ENCODE results near the gene ADGRG3.

Gene ADGRG3

GRCh38 chr16:57630407-57630797, 37.7 kb upstream of the ADGRG3 start:
- no peak for DNase-seq (ENCODE audit: insufficient read length, low spot score)
- no peak for FAIRE-seq

GRCh38 chr16:57630931-57631845, 36.9 kb upstream of the ADGRG3 start:
- FAIRE-seq (no peak), DNase-seq (ENCODE audit: insufficient read length, low spot score) (no peak)

- peak; percentile 46 for FAIRE-seq
These were observed 35.5 kb upstream of the ADGRG3 start for GRCh38 chr16:57632568-57632967.

DNA sequence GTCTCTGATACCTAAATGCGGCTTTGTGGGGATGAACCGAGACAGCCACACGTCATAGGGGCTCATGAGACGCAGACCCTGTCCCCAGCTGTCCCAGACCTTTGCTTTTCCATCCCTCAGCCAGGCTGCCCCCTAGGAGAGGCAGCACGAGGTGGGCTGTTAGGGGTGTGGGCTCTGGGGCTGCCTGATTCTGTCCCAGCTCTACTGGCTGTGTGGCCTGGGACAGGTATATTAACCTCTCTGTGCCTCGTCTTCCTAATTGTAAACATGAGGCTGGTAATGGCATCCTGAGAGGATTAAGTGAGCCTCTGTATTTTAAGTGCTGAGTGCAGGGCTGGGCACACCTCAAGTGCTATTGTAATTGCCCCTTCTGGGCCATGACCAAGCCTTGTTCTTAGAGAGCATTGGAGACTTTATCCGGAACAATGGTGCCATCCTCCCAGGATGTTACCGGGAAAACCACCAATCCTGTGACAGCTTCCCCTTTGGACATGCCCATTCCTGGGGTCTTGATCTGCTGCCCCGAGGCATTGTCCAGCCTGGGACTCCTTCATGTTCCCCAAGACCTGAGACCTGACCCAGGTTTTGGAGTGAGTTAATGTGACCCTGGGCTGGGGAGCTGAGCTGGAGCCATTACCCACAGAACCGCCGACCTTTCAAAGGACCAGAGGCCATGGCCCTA, 34.6 kb upstream of the ADGRG3 start:
- FAIRE-seq (no peak), DNase-seq (ENCODE audit: insufficient read length, low spot score) (no peak)

More at GRCh38 chr16:57632568-57632967, 35.5 kb upstream of the ADGRG3 start:
- DNase-seq (ENCODE audit: insufficient read length, low spot score): no peak

- FAIRE-seq (peak; percentile 62), DNase-seq (ENCODE audit: insufficient read length, low spot score) (peak; percentile 57)
These were observed 33.9 kb upstream of the ADGRG3 start for GRCh38 chr16:57634171-57634570.

DNA sequence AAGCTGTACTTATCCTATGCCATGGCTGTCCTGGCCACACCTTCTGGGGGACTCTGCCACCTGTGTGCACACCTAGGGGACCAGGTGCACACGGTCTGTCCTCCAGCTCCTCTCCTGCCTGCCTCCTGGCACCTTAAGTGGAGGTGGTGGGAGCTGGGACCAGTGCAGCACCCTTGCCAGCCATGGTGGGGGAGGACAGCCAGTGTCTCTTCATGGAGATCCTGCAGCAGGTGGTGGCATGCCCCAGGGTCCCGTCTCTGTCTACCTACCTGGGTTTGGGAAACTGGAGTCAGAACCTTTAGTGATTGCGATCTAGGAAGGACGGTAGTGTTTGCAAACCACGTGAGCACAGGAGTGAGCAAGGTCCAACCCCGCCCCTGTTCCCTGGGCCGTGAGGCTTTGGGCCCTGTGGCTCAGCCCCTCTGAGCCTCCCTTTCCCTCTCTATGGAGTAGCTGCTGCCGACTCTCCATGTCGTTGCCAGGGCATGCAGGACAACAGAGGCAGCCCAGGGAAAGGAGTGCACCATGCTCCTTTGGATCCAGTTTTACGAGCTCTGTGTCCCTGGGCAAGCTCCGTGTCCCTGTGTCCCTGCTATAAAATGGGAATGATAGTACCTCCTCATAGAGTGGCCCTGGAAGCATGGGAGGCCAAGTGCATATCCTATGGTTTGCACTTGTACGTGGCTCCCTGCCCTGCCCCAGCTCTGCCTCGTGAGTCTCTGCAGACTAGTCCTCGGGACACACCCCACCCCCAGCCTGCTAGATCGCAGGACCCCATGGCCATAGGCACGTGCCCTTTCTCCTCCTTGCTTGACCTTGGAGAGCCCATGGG, 32.6 kb upstream of the ADGRG3 start:
- DNase-seq (ENCODE audit: insufficient read length, low spot score) (no peak), FAIRE-seq (no peak)

- FAIRE-seq (no peak), DNase-seq (ENCODE audit: insufficient read length, low spot score) (no peak)
These were observed 31.9 kb upstream of the ADGRG3 start for GRCh38 chr16:57636184-57636583.

DNA sequence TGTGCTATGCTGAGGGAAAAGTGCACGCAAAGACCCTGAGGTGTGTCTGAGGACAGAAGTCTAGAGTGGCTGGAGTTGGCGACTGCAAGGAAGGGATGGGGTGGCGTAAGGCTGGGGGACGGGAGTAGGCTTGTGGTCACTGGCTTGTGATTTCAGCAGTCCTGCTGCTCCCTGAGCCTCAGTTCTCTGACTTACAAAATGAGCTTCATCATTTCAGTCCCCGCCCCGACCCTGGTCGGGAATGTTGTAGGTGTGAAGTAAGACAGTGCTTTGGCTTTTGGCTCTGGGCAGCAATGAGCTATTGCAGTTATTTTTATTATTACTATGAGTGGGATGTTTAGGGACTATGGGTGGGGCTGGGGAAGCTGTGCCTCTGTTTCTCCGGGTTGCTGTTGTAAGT, 31.1 kb upstream of the ADGRG3 start:
- DNase-seq (ENCODE audit: insufficient read length, low spot score) (no peak), FAIRE-seq (peak; percentile 51)

- DNase-seq (ENCODE audit: insufficient read length, low spot score) (no peak), FAIRE-seq (no peak)
These were observed 30.7 kb upstream of the ADGRG3 start for GRCh38 chr16:57637424-57637823.

DNA sequence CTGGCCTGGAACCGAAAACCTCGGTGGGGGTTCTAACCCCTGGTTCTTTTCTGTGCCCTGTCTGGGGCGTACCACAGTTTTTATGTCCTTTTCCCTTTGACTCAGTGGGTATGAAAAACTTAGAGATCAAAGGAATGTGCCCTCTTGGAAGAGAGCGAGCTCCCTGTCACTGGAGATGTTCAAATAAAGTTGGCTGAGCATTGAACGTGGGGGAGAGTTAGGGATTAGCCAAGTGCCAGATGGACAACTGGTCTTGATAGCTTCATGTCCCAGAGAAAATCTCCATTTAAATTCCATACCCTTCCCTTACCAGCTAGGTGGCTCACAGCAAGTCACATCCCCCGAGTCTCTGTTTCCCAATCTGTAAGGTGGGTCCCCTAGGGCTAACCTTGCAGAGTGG, 30.1 kb upstream of the ADGRG3 start:
- FAIRE-seq: no peak
- no peak for DNase-seq (ENCODE audit: insufficient read length, low spot score)

DNA sequence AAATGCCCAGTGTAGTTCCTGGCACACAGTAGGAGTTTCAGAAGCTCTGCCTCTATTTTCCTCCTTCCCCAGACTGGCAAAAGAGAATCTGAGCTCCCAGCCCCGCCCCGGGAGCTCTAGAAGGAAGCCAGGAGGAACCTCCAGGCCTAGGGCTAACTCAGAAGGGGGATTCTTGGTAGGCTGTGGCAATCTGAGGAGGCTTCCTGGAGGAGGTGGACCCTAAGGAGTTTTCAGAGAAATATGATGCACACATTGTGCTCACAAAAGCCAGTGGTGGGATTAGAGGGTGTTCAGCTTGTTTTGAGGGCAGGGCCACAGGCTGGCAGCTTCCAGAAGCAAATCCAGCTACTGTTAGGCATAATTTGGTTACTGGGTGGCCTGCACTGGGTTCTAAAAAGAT, 29.7 kb upstream of the ADGRG3 start:
- no peak for DNase-seq (ENCODE audit: insufficient read length, low spot score)
- no peak for FAIRE-seq

GRCh38 chr16:57639172-57639887, 28.8 kb upstream of the ADGRG3 start:
- FAIRE-seq: no peak
- no peak for DNase-seq (ENCODE audit: insufficient read length, low spot score)

- no peak for FAIRE-seq
These were observed 27.9 kb upstream of the ADGRG3 start for GRCh38 chr16:57640185-57640584.

DNA sequence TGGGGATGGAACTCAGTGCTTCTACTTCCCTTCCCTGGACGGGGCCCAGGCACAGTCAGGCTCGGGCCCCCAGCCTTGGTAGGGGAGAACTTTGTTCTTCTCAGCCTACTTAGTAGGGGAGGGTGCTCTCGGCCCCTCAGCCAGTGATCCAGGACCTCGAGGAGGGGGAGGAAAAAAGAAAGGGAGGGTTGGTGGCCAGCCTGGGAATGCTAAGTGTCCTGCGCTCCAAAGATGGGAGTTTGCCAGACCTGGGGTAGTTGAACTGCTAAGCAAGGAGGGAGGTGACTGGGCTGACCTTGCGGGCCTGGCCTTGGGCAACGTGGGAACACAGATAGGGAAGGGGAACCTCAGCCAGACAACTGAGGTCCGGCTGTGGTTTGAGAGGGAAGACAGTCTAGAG, 27.5 kb upstream of the ADGRG3 start:
- DNase-seq (ENCODE audit: insufficient read length, low spot score): no peak
- FAIRE-seq: no peak

More at GRCh38 chr16:57640185-57640584, 27.9 kb upstream of the ADGRG3 start:
- no peak for DNase-seq (ENCODE audit: insufficient read length, low spot score)

- DNase-seq (ENCODE audit: insufficient read length, low spot score) (no peak), FAIRE-seq (no peak)
These were observed 25.7 kb upstream of the ADGRG3 start for GRCh38 chr16:57642160-57643135.

DNA sequence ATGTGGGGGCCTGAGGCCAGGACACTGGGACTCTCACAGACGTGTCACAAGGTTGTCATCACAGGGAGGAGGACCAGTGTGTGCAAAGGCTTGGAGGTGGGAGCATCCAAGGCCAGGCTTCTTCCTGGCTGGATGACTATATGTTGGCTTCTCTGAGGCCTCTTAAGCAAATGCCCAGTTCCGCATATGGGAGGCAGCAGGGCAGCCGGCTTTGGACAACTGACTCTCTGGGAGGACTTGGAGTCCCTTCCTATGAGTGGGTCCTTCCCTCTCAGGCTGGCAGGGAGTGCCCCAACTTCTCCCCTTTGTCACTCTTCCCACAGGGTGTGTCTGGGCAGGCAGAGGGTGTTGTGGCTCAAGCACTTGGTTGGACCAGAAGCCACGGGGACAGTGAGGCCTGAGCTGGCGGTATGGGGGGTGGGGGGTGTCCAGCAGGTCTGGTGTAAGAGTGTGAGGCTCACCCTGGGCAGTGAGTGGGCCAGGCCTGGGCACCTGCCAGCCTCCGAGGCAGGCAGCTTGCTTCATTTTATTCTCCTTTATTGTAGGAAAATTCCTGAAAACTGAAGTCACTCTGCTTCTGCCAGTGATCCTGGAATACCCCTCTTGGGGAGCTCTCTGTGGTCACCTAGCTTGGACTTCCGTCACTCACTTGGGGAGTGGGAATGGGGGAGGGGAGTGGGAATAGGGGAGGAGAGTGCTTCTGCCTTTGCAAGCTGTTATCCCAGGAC, 24.8 kb upstream of the ADGRG3 start:
- peak; percentile 57 for DNase-seq (ENCODE audit: insufficient read length, low spot score)
- FAIRE-seq: peak; percentile 26

DNA sequence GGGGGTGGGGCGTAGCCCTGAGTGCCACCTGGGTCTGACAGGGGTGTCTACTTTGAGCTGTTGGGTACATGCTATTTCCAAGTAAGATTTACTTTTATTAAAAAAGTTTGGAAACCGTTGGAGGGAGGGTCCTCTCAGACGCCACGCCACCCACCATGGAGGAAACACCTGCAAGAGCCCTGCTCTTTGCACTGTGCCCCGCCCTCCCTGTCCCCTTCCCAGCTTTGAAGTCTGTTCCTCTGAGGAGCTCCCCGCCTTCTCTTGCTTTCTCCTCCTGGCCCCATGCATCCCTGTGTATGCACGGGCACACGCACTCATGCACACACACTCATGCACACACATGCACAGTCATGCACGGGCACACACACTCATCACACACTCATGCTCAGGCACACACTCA, 24.2 kb upstream of the ADGRG3 start:
- no peak for FAIRE-seq
- no peak for DNase-seq (ENCODE audit: insufficient read length, low spot score)

DNA sequence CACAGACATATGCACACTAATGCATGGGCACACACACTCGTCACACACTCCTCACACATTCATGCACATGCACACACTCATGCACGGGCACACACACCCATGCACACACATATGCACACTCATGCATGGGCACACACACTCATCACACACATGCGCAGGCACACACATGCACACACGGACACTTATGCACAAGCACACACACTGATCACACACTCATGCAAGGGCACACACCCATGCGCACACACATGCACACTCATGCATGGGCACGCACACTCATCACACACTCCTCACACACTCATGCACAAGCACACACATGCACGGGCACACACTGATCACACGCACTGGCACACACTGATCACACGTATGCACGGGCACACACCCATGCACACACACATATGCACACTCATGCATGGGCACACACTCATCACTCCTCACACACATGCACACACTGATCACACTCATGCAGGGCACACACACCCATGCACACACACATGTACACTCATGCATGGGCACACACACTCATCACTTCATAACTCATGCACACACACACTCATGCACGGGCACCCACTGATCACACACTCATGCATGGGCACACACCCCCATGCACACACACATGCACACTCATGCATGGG, 23.6 kb upstream of the ADGRG3 start:
- peak; percentile 99 for FAIRE-seq
- no peak for DNase-seq (ENCODE audit: insufficient read length, low spot score)
